B cell (primary cell): ENCODE measurements around the gene FTO.

Experiments
- CTCF ChIP-seq: fragments of 200-600 bp; IDR thresholded peaks from one replicate; pipeline ENCODE4 v1.8.0; 2022; ENCODE audit warnings: antibody characterized with exemption, mild to moderate bottlenecking
- EZH2 ChIP-seq: IDR thresholded peaks from 2 replicates; pipeline ENCODE4 v1.6.1; 2012; ENCODE audit warnings: borderline replicate concordance, low read depth, mild to moderate bottlenecking, moderate library complexity, low read length; ENCODE audit not compliant: insufficient read depth, poor library complexity, severe bottlenecking

GRCh38 chr16:54128629-54129234, 424.8 kb downstream of the FTO start:
- TF ChIP-seq CTCF = no peak
- no peak for TF ChIP-seq EZH2
